ENCODE measurements around the gene NEGR1.

- TF ChIP-seq CTCF (IDR thresholded peaks at IDR 0.05) = no peak
- TF ChIP-seq ZFX (IDR thresholded peaks at IDR 0.05; ENCODE audit: borderline replicate concordance) = no peak
Measured at GRCh38 chr1:71950579-71950978, 331.8 kb downstream of the NEGR1 start.

Data from 22Rv1 (cell line).